ENCODE results near the gene ZEB2.

The ZEB2 gene

GRCh38 chr2:144389151-144389929 is 130.6 kb downstream of the ZEB2 start:
- no peak for DNase-seq
- Mint-ChIP-seq H3K9me3 (no peaks in the 10 kb centered on the region), H3K36me3 (ENCODE audit: low read depth) (peaks cover 14% of the 10 kb centered on the region), H3K27me3 (no peaks in the 10 kb centered on the region), H3K27ac (no peak overlapping the region), H3K4me1 (ENCODE audit: low read depth) (peaks cover 9% of the 10 kb centered on the region), H3K4me3 (no peak overlapping the region)

GRCh38 chr2:144385381-144385780 is 134.5 kb downstream of the ZEB2 start:
- no peak overlapping the region for H3K4me3 Mint-ChIP-seq
- peaks cover 30% of the 10 kb centered on the region for H3K4me1 Mint-ChIP-seq (ENCODE audit: low read depth)
- no peaks in the 10 kb centered on the region for H3K9me3 Mint-ChIP-seq
- no peaks in the 10 kb centered on the region for H3K27me3 Mint-ChIP-seq
- peaks cover 2% of the 10 kb centered on the region for H3K36me3 Mint-ChIP-seq (ENCODE audit: low read depth)
- no peak overlapping the region for H3K27ac Mint-ChIP-seq
- no peak for DNase-seq

- Mint-ChIP-seq H3K4me1 (ENCODE audit: low read depth) (peaks cover 44% of the 10 kb centered on the region), H3K4me3 (no peak overlapping the region), H3K27me3 (no peaks in the 10 kb centered on the region), H3K27ac (no peak overlapping the region), H3K9me3 (no peaks in the 10 kb centered on the region), H3K36me3 (ENCODE audit: low read depth) (peaks cover under 1% of the 10 kb centered on the region)
- no peak for DNase-seq
Measured at GRCh38 chr2:144383571-144384100, 136.3 kb downstream of the ZEB2 start.

DNA sequence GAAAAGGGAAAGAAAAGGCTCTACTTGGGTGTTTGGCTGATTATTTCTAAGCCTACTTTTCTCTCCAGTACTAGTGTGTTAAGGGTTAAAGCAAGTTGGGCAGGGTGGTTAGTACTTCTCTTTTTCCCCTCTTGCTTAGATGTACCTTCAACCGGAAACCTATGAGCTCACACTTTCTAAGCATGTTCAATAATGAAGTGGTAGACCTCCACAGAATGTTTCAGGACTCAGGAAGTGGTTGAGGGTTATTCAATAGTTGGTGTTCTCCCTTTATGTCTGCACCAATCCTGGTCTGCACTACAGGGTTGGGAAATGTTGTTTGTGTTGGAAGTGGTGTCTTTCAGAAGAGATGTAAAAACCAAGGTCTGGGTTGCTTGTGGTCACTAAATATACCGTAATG is 137.1 kb downstream of the ZEB2 start:
- peaks cover 51% of the 10 kb centered on the region for H3K4me1 Mint-ChIP-seq (ENCODE audit: low read depth)
- peak overlapping the region; percentile 38 for H3K27ac Mint-ChIP-seq
- H3K9me3 Mint-ChIP-seq: no peaks in the 10 kb centered on the region
- H3K4me3 Mint-ChIP-seq: no peak overlapping the region
- no peaks in the 10 kb centered on the region for H3K27me3 Mint-ChIP-seq
- no peaks in the 10 kb centered on the region for H3K36me3 Mint-ChIP-seq (ENCODE audit: low read depth)
- no peak for DNase-seq

DNA sequence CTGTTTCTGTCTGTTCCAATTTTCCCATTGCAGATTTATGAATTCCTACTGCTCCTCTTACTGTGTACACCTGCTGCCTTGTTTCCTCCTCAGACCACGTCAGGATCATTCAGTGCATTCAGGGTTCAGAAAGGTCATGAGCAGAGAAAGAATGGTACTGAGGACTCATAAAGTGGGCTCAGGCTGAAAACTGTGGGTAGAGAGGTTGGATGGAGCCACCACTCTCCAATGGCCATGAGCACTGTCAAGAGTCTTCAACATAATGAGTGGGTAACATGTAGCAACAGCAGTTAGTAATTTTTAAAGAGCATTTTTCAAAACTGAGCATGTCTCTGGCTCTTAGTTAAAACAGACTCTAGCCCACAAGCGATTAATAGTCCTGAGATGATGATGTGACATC is 138.2 kb downstream of the ZEB2 start:
- Mint-ChIP-seq H3K4me1 (ENCODE audit: low read depth) (peaks cover 62% of the 10 kb centered on the region), H3K4me3 (no peak overlapping the region)

GRCh38 chr2:144379851-144380311 is 140.0 kb downstream of the ZEB2 start:
- Mint-ChIP-seq H3K4me1 (ENCODE audit: low read depth) (peaks cover 67% of the 10 kb centered on the region), H3K4me3 (no peak overlapping the region), H3K27me3 (peaks cover 4% of the 10 kb centered on the region), H3K27ac (peak overlapping the region; percentile 11), H3K9me3 (no peaks in the 10 kb centered on the region), H3K36me3 (ENCODE audit: low read depth) (no peaks in the 10 kb centered on the region)
- DNase-seq: no peak

More for the DNA sequence above, 138.2 kb downstream of the ZEB2 start:
- H3K27ac Mint-ChIP-seq: no peak overlapping the region
- no peaks in the 10 kb centered on the region for H3K9me3 Mint-ChIP-seq
- no peak for DNase-seq
- no peaks in the 10 kb centered on the region for H3K27me3 Mint-ChIP-seq
- no peaks in the 10 kb centered on the region for H3K36me3 Mint-ChIP-seq (ENCODE audit: low read depth)

GRCh38 chr2:144378551-144378950 is 141.4 kb downstream of the ZEB2 start:
- no peak for DNase-seq
- Mint-ChIP-seq H3K4me3 (no peak overlapping the region), H3K36me3 (ENCODE audit: low read depth) (no peaks in the 10 kb centered on the region), H3K27ac (no peak overlapping the region), H3K4me1 (ENCODE audit: low read depth) (peaks cover 75% of the 10 kb centered on the region), H3K9me3 (no peaks in the 10 kb centered on the region), H3K27me3 (peaks cover 4% of the 10 kb centered on the region)

- H3K36me3 Mint-ChIP-seq (ENCODE audit: low read depth): no peaks in the 10 kb centered on the region
- H3K27me3 Mint-ChIP-seq: peaks cover 4% of the 10 kb centered on the region
- DNase-seq: no peak
- no peak overlapping the region for H3K4me3 Mint-ChIP-seq
- peak overlapping the region; percentile 4 for H3K27ac Mint-ChIP-seq
- H3K4me1 Mint-ChIP-seq (ENCODE audit: low read depth): peaks cover 70% of the 10 kb centered on the region
- H3K9me3 Mint-ChIP-seq: no peaks in the 10 kb centered on the region
Measured at GRCh38 chr2:144377914-144378313, 142.0 kb downstream of the ZEB2 start.

- Mint-ChIP-seq H3K9me3 (no peaks in the 10 kb centered on the region), H3K36me3 (ENCODE audit: low read depth) (no peaks in the 10 kb centered on the region), H3K27ac (no peak overlapping the region), H3K4me3 (no peak overlapping the region), H3K4me1 (ENCODE audit: low read depth) (peaks cover 66% of the 10 kb centered on the region), H3K27me3 (peaks cover 4% of the 10 kb centered on the region)
- DNase-seq: no peak
Measured at GRCh38 chr2:144376926-144377325, 143.0 kb downstream of the ZEB2 start.

DNA sequence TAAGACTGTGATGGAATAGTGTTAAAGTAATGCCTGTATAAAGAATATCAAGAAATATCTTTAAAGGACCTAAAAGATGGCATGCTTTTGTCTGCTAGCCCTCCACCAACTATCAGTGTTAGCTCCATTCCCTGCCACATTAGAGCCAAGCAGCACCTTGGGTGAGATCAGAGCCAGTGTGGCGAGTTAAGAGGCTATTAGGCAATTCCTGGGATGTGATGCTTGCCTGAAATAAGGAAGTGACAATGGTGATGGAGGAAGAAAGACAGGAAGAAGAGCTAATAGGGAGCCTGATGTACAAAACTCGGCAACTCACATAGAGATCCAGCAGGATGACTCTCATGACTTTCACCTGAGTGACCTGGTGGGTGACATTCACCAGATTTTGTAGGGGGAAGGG is 143.5 kb downstream of the ZEB2 start:
- no peak for DNase-seq
- peaks cover 4% of the 10 kb centered on the region for H3K27me3 Mint-ChIP-seq

GRCh38 chr2:144374163-144374661 is 145.7 kb downstream of the ZEB2 start:
- no peak for DNase-seq
- peaks cover 59% of the 10 kb centered on the region for H3K4me1 Mint-ChIP-seq (ENCODE audit: low read depth)
- no peaks in the 10 kb centered on the region for H3K9me3 Mint-ChIP-seq
- no peaks in the 10 kb centered on the region for H3K36me3 Mint-ChIP-seq (ENCODE audit: low read depth)
- H3K27me3 Mint-ChIP-seq: peaks cover 4% of the 10 kb centered on the region
- no peak overlapping the region for H3K4me3 Mint-ChIP-seq
- H3K27ac Mint-ChIP-seq: peak overlapping the region; percentile 63

More for the DNA sequence above, 143.5 kb downstream of the ZEB2 start:
- Mint-ChIP-seq H3K36me3 (ENCODE audit: low read depth) (no peaks in the 10 kb centered on the region), H3K27ac (no peak overlapping the region), H3K9me3 (no peaks in the 10 kb centered on the region), H3K4me3 (no peak overlapping the region), H3K4me1 (ENCODE audit: low read depth) (peaks cover 61% of the 10 kb centered on the region)

GRCh38 chr2:144372410-144373080 is 147.4 kb downstream of the ZEB2 start:
- H3K4me1 Mint-ChIP-seq (ENCODE audit: low read depth): peaks cover 43% of the 10 kb centered on the region
- H3K36me3 Mint-ChIP-seq (ENCODE audit: low read depth): no peaks in the 10 kb centered on the region
- H3K9me3 Mint-ChIP-seq: no peaks in the 10 kb centered on the region
- no peak overlapping the region for H3K4me3 Mint-ChIP-seq
- no peak for DNase-seq
- H3K27me3 Mint-ChIP-seq: peaks cover 4% of the 10 kb centered on the region
- H3K27ac Mint-ChIP-seq: no peak overlapping the region

GRCh38 chr2:144370937-144371584 is 148.9 kb downstream of the ZEB2 start:
- Mint-ChIP-seq H3K4me1 (ENCODE audit: low read depth) (peaks cover 33% of the 10 kb centered on the region), H3K9me3 (no peaks in the 10 kb centered on the region), H3K4me3 (no peak overlapping the region), H3K27me3 (peaks cover 2% of the 10 kb centered on the region), H3K27ac (no peak overlapping the region), H3K36me3 (ENCODE audit: low read depth) (no peaks in the 10 kb centered on the region)
- DNase-seq: no peak

DNA sequence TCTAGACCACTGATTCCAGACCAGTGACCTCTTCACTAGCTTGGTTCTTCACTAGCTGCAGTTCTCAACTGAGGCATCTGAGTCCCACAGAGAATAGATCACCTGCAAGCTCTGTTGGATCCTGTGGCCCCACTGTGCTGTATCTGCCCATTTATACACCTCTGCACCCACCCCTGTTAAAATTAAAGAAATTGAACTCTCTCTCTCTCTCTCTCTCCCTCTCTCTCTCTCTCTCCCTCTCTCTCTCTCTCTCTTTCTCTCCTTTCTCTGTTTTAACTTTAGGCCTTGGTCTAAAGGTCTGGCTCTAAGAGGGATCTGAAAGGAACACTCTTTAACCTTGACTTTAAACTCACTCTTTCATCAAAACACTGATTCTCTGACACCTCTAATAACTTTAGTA is 150.5 kb downstream of the ZEB2 start:
- Mint-ChIP-seq H3K27ac (no peak overlapping the region), H3K9me3 (no peaks in the 10 kb centered on the region), H3K4me3 (no peak overlapping the region), H3K27me3 (no peaks in the 10 kb centered on the region), H3K4me1 (ENCODE audit: low read depth) (peaks cover 28% of the 10 kb centered on the region), H3K36me3 (ENCODE audit: low read depth) (no peaks in the 10 kb centered on the region)
- DNase-seq: no peak

Measured in activated T-cell treated with anti-CD3 and anti-CD28 coated beads, Interleukin-2, amount 50 U/mL, for 24 hours (primary cell).